IMR-90 (cell line): Measurements from ENCODE around the gene CYS1. TPM values are rescaled to one million over a fixed set of nuclear protein-coding genes. Genes with fewer than 3 reads are reported as not detected.
A peak's percentile ranks its signal among the peaks of the same experiment; 100 is the strongest.

ENCODE experiments used
- ATAC-seq: fragments of 200-7000 bp; cut with Tn5 transposase; 2 replicates; pipeline ENCODE4 v1.9.1; 2020; ENCODE audit warnings: low read depth, mild to moderate bottlenecking, moderate library complexity
- BruUV-seq: library from RNA; stranded (reverse); fragments of 400-500 nt; replicated peaks from 2 replicates; lab custom pipeline; 2021; lab: Mats Ljungman, UMichigan
- CTCF ChIA-PET: fragments of 300-600 bp; formaldehyde crosslinking; extraction: SDS; loops from one replicate; lab custom pipeline; 2021; ENCODE audit warnings: antibody characterized with exemption; lab: Yijun Ruan, JAX
- POLR2A ChIA-PET: fragments of 300-600 bp; sonication (Branson Sonifier 250); formaldehyde crosslinking; loops from one replicate; lab custom pipeline; 2022; ENCODE audit warnings: antibody characterized with exemption; ENCODE audit not compliant: unreplicated experiment; lab: Charles Lee
- DNase-seq: peaks from one replicate; pipeline ENCODE4 v3.0.0; 2013
- H2AFZ ChIP-seq: replicated peaks from 2 replicates; pipeline ENCODE3; 2013; ENCODE audit warnings: low read length, mild to moderate bottlenecking; ENCODE audit not compliant: poor library complexity
- H2AK5ac ChIP-seq: 2 replicates; pipeline ENCODE4 v1.6.1; 2013; ENCODE audit warnings: low read depth, low read length, inconsistent platforms
- H2AK9ac ChIP-seq: replicated peaks from 2 replicates; pipeline ENCODE3; 2013; ENCODE audit warnings: mild to moderate bottlenecking, low read depth, low read length, moderate library complexity; ENCODE audit not compliant: poor library complexity
- H2BK120ac ChIP-seq: 2 replicates; pipeline ENCODE4 v1.6.1; 2013; ENCODE audit warnings: low read depth, low read length, inconsistent platforms
- H2BK15ac ChIP-seq: 3 replicates; pipeline ENCODE4 v1.6.1; 2013; ENCODE audit warnings: low read depth, low read length, inconsistent platforms
- H2BK20ac ChIP-seq: 2 replicates; pipeline ENCODE4 v1.6.1; 2013; ENCODE audit warnings: low read depth, mild to moderate bottlenecking, inconsistent platforms, low read length, moderate library complexity
- H2BK5ac ChIP-seq: 2 replicates; pipeline ENCODE4 v1.6.1; 2013; ENCODE audit warnings: mild to moderate bottlenecking, low read depth, low read length, inconsistent platforms; ENCODE audit not compliant: poor library complexity, severe bottlenecking
- H3K14ac ChIP-seq: replicated peaks from 2 replicates; pipeline ENCODE4 v1.6.1; 2013; ENCODE audit warnings: low read depth, low read length, inconsistent platforms
- H3K18ac ChIP-seq: 2 replicates; pipeline ENCODE4 v1.6.1; 2013; ENCODE audit warnings: low read depth, low read length, control low read depth
- H3K23ac ChIP-seq: 2 replicates; pipeline ENCODE4 v1.6.1; 2013; ENCODE audit warnings: low read depth, low read length, inconsistent platforms
- H3K27ac ChIP-seq: 2 replicates; pipeline ENCODE4 v1.5.1; 2013; ENCODE audit warnings: mild to moderate bottlenecking, control low read depth, low read length; ENCODE audit not compliant: insufficient read depth
- H3K27me3 ChIP-seq: 2 replicates; pipeline ENCODE4 v1.6.1; 2013; ENCODE audit warnings: low read length; ENCODE audit not compliant: control insufficient read depth, insufficient read depth
- H3K36me3 ChIP-seq: 2 replicates; pipeline ENCODE4 v1.6.1; 2013; ENCODE audit warnings: low read length, mixed read lengths; ENCODE audit not compliant: control insufficient read depth, insufficient read depth
- H3K4ac ChIP-seq: 2 replicates; pipeline ENCODE4 v1.6.1; 2013; ENCODE audit warnings: low read depth, low read length, inconsistent platforms
- H3K4me1 ChIP-seq: 2 replicates; pipeline ENCODE4 v1.6.1; 2013; ENCODE audit warnings: low read length, mixed read lengths; ENCODE audit not compliant: control insufficient read depth, insufficient read depth
- H3K4me2 ChIP-seq: 2 replicates; pipeline ENCODE4 v1.6.1; 2013; ENCODE audit warnings: low read depth, mild to moderate bottlenecking, control low read depth, low read length, moderate library complexity
- H3K4me3 ChIP-seq: 2 replicates; pipeline ENCODE4 v1.5.1; 2013; ENCODE audit warnings: low read depth, mild to moderate bottlenecking, control low read depth, low read length, moderate library complexity; ENCODE audit not compliant: insufficient read depth
- H3K56ac ChIP-seq: 2 replicates; pipeline ENCODE4 v1.6.1; 2013; ENCODE audit warnings: low read length, inconsistent platforms; ENCODE audit not compliant: insufficient read depth; ENCODE audit errors: extremely low read depth
- H3K79me1 ChIP-seq, 2 experiments: 2 replicates each; pipeline ENCODE4 v1.6.1; 2013; ENCODE audit warnings: low read length in 2 of 2, inconsistent platforms in 1 of 2, low read depth in 1 of 2
- H3K9ac ChIP-seq: 2 replicates; pipeline ENCODE4 v1.6.1; 2013; ENCODE audit warnings: low read depth, low read length, control low read depth
- H3K9me1 ChIP-seq: 2 replicates; pipeline ENCODE4 v1.6.1; 2013; ENCODE audit warnings: low read length, inconsistent platforms; ENCODE audit not compliant: insufficient read depth
- H3K9me3 ChIP-seq: 2 replicates; pipeline ENCODE4 v1.6.1; 2013; ENCODE audit warnings: low read length; ENCODE audit not compliant: control insufficient read depth, insufficient read depth
- H4K20me1 ChIP-seq: 2 replicates; pipeline ENCODE4 v1.6.1; 2013; ENCODE audit warnings: low read length, inconsistent platforms; ENCODE audit not compliant: insufficient read depth
- H4K5ac ChIP-seq: 2 replicates; pipeline ENCODE4 v1.6.1; 2013; ENCODE audit warnings: mild to moderate bottlenecking, low read depth, low read length, control low read depth
- H4K8ac ChIP-seq, 2 experiments: 2 replicates each; pipeline ENCODE4 v1.6.1; 2013; ENCODE audit warnings: low read depth in 2 of 2, low read length in 2 of 2, control low read depth in 1 of 2, inconsistent platforms in 1 of 2
- H4K91ac ChIP-seq: 2 replicates; pipeline ENCODE4 v1.6.1; 2013; ENCODE audit warnings: low read depth, low read length, inconsistent platforms; ENCODE audit not compliant: insufficient read depth
- POLR2A ChIP-seq: IDR thresholded peaks from 2 replicates; pipeline ENCODE4 v1.6.1; 2012; ENCODE audit warnings: mild to moderate bottlenecking, low read depth, low read length
- SMC3 ChIP-seq: fragments of 150-350 bp; IDR thresholded peaks from 2 replicates; pipeline ENCODE4 v1.6.1; 2016; ENCODE audit warnings: low read depth, mild to moderate bottlenecking, antibody characterized with exemption, low read length, moderate library complexity
- WGBS, 2 experiments: methylation state at CpG; one replicate each; pipeline versions ENCODE4 v1.1.5 to v1.1.7; 2013; ENCODE audit warnings: missing lambda C conversion rate in 2 of 2; ENCODE audit not compliant: insufficient read length in 1 of 2; ENCODE audit errors: extremely low coverage in 2 of 2; 5-methylcytosine and 5-hydroxymethylcytosine counted together
- dilution Hi-C: fragments of 300-500 bp; cut with HindIII; formaldehyde crosslinking; loops from one replicate; pipeline ENCODE4 v1.14.3; 2018; ENCODE audit warnings: low sequenced_read_pairs; ENCODE audit not compliant: unreplicated experiment
- in situ Hi-C: fragments of 300-500 bp; cut with MboI; formaldehyde crosslinking; loops from 3 replicates; pipeline ENCODE4 v1.14.3; 2019; ENCODE audit warnings: low sequenced_read_pairs, inconsistent platforms, mixed read lengths
- intact Hi-C: fragments of 100-400 bp; cut with micrococcal nuclease; formaldehyde crosslinking; loops from 2 replicates; pipeline ENCODE4 v1.10.0; 2022
- polyA plus RNA-seq, 3 experiments: library from polyadenylated mRNA; depleted of rRNA; stranded (reverse); fragments of >200 nt; gene quantifications; 2 replicates each; pipeline ENCODE4 v1.2.3, GENCODE V29; 2012; ENCODE audit warnings: low replicate concordance in 1 of 3
- total RNA-seq: library from RNA; depleted of rRNA; stranded (reverse); fragments of >200 nt; gene quantifications from 2 replicates; pipeline ENCODE4 v1.2.3, GENCODE V29; 2012

Gene CYS1
- total and polyA plus RNA-seq, 2 of the 4 experiments (the other 2 are of a cell fraction) = under 0.01 to 0.12 TPM

DNA sequence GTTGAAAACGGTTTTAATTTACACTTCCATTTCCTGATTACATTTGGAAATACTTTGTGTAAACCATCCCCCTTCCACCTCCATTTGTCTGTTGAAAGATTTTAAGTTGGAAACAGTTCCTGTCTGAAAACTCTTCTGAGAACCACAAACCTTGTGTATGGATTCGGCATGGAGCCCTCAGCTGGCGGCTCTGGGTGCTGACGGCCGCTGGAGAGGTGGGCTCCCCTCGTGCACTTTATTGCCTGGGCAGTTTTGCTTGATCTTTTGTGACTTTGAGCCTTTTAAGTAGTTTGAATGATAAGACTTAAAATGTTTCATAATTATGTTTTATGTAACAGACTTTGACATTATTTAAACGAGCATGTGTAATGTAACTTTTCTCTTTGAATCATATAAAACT, 25.8 kb downstream of the CYS1 start:
- intact Hi-C loops = no loop called here
- Histone ChIP-seq H2AK5ac (no peak overlapping the region), H2AK9ac (no peak overlapping the region), H3K27me3 (no peaks in the 10 kb centered on the region), H3K27ac (peak overlapping the region; percentile 46; the same call in 1 of the 2 replicates), H3K9me1 (0 out of 2 replicates have a peak, but pooled peaks cover 3% of the 10 kb centered on the region), H3K9ac (no peak overlapping the region), H2AFZ (no peak overlapping the region), H2BK20ac (no peak overlapping the region), H3K23ac (no peak overlapping the region), H3K36me3 (peaks cover 5% of the 10 kb centered on the region), H3K4me1 (peaks cover 12% of the 10 kb centered on the region; the same call in 1 of the 2 replicates), H2BK5ac (no peak overlapping the region), H2BK15ac (no peak overlapping the region), H3K4me3 (no peak overlapping the region), H3K18ac (no peak overlapping the region), H3K4ac (no peak overlapping the region), H4K91ac (no peak overlapping the region), H3K4me2 (no peak overlapping the region), H2BK120ac (no peak overlapping the region), H3K14ac (no peak overlapping the region), H4K5ac (no peak overlapping the region), H4K20me1 (no peaks in the 10 kb centered on the region), H3K9me3 (no peaks in the 10 kb centered on the region), H3K56ac (no peak overlapping the region), H4K8ac (peak overlapping the region in 1 of 2 experiments; percentile 27; a peak in 1 of 4 replicates), H3K79me1 (peaks cover 0 to under 1% of the 10 kb centered on the region in 2 experiments; a peak in 2 of 4 replicates)
- ATAC-seq = no peak
- dilution Hi-C loops = no loop called here
- no peak for DNase-seq
- no TSS peak for BruUV-seq
- in situ Hi-C loops = no loop called here
- CTCF ChIA-PET = interaction anchor here (1.0 kb wide), 1 partner anchor 43 kb away, joined by 3 read pairs; no protein-coding TSS in a partner anchor
- TF ChIP-seq POLR2A (no peak), SMC3 (peak; percentile 15; the same call in 1 of the 2 replicates)
- POLR2A ChIA-PET = interaction anchor here (0.5 kb wide), 1 partner anchor 16 kb away, joined by 8 read pairs; no protein-coding TSS in a partner anchor
- WGBS, 2 experiments = 93% methylated on average over 3 of the region's 7 CpGs; no CpG with 5 or more reads in 1 of the 2 experiments
